ENCODE results near the gene ZSCAN22.
A peak's percentile ranks its signal among the peaks of the same experiment; 100 is the strongest.
"Not testable (repeated sequence)": the region's sequence is repeated elsewhere in the genome, so short reads cannot be mapped to it uniquely, and the experiment has no call there.

Gene ZSCAN22

DNA sequence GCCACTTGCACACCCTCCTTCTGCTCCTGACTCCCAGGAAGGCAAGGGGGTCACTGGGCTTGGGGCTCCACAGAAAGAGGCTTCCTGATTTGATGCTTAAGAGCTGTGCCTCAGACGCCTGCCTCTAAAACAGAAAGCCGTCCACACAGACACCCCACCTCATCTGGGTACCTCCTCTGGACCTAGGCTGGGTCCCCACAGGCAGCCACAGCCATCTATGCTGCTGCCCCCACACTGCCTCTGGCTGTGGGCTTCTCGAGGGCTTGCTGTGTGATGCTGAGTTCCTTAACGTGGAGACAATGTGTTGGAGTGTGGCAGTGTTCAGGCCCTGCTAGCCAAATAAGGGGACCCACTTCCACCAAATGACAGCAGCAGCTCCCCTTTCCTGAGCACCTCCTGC lies 8.5 kb upstream of the ZSCAN22 start:
- no peak for DNase-seq

DNA sequence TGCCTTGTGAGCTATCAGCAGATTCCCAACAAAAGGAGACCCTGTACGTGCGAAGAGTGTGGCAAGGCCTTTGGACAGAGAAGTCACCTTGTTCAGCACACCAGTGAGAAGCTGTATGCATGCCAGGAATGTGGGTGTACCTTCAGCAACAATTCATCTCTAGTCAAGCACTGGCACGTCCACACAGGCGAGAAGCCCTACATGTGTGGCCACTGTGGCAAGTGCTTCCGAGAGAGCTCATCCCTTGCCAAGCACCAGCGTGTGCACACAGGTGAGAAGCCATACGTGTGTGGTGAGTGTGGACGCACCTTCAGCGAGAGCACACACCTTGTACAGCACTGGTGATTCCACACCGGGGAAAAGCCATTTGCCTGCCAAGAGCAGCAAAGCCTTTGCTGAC lies 7.6 kb upstream of the ZSCAN22 start:
- DNase-seq: no peak

DNA sequence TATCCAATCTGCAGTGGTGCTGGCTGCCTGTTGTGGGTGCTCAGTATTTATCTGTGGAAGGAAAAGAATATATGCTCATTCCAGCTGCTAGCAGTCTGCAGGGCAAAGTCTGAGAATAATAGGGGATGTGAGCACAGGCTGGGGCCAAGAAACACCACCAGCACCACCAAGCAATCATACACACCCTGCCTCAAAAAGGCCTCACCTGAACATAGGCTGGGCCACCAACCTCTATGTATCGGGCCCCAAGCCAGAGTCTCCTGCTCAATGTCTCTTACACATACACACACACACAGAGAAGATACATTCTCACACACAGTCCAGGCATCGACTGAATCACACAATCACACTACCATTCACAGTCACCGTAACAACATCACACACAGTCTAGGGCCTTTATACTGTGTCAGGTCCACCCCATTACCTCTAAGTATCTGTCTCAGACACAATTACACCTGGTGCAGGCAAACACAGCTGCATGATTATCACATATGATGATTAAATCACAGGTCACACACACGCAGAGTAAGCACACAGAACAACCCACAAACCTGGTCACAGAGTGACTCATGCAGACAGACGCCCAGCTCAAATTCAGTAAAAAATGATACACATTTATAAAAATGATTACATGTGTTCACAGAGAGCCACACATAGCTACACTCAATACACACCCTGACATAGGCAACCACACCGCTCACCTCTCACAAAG lies 1.3 kb upstream of the ZSCAN22 start:
- DNase-seq: peak; percentile 22

DNA sequence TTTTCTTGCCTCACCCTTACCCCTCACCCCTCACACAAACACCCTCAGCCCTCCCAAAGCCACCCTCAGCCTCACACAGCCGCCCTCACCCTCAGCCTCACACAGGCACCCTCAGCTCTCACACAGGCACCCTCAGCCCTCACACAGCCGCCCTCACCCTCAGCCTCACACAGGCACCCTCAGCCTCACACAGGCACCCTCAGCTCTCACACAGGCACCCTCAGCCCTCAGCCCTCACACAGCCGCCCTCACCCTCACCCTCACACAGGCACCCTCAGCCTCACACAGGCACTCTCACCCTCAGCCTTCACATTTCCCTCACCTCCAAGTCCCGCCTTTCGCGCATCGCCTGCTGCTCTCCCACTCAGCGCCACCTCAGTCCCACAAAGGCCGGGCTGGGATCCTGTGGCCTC lies 287 bp upstream of the ZSCAN22 start:
- no peak for DNase-seq

DNA sequence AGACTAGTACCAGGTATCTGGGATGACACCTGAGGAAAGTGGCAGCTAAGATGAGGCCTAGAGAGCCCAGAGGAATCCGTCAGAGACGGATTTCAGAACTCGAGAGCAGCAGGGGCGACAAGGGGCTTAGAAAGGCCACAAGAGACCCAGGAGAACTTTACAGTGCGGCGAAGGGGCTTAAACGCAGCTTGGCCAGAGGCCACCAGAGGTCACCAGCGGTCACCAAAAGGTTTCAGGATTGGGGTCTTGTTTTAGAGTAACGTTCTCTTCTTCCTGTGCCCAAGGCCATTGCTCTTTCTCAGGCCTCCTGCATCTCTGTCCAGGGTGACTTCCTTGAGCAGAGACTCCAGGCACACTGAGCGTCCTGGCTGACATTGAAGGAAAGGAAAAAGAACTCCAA lies 2.2 kb downstream of the ZSCAN22 start:
- no peak for DNase-seq

DNA sequence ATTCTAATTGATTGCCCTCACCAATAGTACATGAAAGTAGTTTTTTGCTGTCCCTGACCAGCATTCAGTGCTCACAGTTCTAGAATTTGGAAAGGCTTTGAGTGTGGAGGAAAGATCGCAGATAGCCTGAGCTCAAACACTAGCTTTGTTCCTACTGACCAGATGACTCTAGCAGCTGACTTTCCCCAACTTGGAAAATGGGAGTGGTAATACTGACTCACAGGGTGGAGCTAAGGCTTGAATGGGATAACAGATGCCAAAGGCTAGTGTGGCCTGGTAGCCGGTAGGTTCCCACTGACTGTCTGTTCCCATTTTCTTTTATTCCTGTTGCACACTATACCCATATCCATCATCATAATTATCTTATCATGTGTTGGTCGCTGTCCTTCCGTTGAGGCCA lies 3.7 kb downstream of the ZSCAN22 start:
- DNase-seq: no peak

DNA sequence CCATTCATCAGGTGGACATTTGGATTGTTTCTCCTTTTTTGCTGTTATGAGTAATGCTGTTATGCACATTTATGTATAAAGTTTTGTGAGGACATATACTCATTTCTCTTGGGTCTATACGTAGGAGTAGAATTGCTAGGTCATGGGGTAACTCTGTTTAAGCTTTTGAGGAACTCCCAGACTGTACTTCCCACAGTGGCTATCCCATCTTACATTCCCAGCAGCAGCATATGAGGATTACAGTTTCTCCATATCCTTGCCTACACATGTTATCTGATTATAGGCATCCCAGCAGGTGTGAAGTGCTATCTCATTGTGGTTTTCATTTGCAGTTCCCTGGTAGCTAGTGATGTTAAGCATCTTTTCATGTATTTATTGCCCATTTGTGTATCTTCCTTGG lies 5.9 kb downstream of the ZSCAN22 start:
- DNase-seq: no peak

DNA sequence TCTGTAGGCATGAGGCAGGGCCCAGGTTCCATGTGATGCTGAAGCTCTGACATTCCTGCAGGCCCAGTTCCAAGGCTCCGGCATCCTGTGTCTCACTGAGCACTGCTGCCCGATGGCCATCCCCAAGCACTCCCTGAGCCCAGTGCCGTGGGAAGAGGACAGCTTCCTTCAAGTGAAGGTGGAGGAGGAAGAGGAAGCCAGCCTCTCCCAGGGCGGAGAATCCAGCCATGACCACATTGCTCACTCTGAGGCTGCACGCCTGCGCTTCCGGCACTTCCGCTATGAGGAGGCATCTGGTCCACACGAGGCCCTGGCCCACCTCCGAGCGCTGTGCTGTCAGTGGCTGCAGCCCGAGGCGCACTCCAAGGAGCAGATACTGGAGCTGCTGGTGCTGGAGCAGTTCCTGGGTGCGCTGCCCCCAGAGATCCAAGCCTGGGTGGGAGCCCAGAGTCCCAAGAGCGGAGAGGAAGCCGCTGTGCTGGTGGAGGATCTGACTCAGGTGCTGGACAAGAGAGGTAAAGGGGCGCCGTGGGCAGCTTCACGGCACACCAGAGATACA lies 8.0 kb downstream of the ZSCAN22 start:
- DNase-seq: no peak

DNA sequence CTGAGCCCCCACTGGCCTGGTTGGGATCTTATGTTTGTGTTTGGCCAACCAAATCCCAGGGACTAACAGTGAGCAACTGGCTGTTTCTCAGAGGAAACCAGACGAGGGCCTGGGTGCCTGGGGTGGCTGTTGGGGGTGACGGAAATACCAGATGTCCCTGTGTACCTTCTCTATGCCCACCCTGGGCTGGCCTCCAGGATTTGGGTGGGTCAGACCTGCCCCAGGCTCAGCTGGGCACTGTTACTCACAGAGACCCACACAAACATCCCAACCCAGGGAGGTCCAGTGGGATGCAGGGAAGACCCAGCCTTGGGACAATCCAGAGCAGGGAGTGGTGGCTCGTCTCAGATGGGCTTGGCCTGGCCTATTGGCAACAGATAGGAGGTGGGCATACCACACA lies 8.8 kb downstream of the ZSCAN22 start:
- DNase-seq: no peak

DNA sequence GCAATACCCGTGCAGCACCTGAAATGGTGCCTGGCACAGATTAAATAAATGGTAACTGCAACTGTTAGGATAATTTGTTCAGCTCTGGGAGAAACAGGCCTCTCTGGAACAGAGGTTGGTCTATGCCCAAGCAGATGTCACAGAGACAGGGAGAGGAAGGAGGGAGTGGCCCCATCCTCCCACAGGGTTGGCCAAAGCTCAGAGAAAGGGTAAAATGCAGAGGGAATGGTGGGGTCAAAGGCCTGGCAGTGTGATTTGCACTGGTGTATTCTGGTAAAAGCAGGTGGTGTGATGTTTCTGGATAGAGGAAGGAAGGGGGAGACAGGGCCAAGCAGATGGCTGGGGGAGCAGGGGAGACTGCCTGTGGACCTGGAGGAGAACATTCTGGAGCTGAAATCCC lies 9.4 kb downstream of the ZSCAN22 start:
- no peak for DNase-seq

DNA sequence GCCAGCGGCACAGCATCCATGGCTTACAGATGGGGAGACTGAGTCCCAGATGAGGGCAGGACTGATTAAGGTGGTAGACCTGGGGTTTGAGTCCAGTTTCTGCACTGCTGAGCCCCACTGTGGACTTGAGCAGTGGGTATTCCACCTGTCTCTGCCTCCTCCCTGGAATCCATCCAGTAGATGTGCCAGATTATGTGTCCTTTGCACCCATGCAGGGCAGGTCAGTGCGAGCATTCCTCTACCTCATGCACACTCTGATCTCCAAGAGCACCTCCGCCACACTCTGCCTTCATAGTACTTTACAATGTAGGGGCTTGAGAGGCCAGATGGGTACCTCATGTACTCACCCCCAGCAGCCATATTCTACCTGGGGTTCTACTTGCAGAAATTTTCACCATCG lies 10.0 kb downstream of the ZSCAN22 start:
- DNase-seq: no peak

DNA sequence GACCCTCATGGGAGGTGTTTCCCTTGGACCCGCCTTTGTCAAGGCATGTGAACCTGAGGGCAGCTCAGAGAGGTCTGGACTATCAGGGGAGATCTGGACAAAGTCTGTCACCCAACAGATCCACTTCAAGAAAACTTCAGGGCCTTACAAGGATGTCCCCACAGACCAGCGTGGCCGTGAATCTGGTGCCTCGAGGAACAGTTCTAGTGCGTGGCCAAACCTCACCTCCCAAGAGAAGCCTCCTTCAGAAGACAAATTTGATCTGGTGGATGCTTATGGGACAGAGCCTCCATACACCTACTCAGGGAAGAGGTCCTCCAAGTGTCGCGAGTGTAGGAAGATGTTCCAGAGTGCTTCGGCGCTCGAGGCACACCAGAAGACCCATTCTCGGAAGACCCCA lies 11.5 kb downstream of the ZSCAN22 start:
- DNase-seq: no peak

DNA sequence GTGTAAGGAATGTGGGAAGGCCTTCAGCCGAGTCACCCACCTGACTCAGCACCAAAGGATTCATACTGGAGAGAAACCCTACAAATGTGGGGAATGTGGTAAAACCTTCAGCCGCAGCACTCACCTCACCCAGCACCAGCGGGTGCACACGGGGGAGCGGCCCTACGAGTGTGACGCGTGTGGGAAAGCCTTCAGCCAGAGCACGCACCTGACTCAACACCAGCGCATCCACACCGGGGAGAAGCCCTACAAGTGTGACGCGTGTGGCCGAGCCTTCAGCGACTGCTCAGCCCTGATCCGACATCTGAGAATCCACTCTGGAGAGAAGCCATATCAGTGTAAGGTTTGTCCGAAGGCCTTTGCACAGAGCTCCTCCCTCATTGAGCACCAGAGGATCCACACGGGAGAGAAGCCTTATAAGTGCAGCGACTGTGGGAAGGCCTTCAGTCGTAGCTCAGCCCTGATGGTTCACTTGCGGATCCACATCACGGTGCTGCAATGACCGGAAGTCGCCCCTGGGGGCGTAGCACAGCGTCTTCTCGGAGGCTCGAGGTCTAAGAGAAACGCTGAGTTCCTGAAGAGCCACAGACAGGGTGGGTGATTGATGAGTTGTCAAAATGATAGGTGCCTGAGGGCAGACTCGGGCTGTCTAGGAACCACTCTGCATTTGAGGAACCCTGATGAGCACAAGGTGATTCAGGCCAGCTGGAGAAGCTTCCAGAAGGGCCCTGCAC lies 12.2 kb downstream of the ZSCAN22 start:
- no peak for DNase-seq

DNA sequence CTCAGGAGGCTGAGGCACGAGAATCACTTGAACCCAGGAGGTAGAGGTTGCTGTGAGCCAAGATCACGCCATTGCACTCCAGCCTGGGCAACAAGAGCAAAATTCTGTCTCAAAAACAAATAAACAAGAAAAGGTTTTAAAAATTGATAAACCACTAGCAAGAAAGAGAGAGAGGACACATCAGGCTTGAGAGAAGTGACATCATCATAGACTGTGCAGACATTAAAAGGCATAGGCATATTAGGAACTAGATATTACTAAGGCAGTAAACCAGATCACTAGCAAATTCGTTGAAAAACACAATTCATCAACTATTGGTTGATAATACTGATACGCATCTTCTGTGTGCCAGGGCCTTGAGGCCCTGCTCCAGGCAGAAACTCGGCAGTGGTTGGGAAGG lies 18.8 kb downstream of the ZSCAN22 start:
- no peak for DNase-seq

DNA sequence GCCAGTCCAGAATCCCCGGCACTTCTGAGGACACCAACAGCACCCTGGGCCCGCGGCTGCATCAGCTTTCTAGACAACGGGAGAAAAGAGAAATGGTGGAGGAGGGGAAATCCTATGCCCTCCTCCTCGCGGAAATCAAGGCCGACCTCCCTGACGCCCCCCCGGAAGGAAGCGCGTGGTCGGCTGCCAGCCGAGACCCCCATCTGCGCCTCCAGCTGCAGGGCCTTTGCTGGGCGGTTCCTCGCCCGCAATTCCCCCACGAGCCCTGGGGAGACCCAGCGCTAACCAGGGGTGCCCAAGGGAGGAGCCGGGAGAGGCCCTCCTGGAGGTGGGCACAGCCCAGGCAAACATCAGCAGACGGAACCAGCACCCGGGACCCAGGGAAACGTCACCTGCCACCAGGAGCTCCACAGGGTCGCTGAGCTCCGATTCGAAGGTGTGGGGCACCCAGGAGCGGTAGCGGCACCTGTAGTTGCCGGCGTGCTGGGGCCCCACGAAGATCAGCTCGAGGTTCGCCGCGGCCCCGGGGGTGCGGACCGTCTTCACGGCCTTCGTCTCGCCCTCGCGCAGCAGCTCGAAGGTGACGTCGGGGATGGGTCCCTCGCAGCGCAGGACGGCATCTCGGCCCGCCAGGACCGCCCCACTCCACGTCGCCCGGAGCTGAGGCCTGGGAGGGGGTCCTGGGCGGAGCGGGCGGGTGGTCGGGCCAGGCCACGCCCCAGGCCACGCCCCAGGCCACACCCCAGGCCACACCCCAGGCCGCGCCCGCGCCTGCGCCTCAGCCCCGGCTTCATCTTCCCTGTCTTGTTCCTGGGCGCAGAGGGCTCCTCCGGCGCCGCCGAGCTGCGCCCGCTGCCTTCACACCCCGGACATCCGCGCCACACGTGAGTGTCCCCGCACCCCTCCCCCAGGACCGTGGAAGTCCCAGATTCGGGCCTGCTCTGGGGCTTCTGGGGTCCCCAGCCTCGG lies 20.5 kb downstream of the ZSCAN22 start:
- peak; percentile 43 for DNase-seq

DNA sequence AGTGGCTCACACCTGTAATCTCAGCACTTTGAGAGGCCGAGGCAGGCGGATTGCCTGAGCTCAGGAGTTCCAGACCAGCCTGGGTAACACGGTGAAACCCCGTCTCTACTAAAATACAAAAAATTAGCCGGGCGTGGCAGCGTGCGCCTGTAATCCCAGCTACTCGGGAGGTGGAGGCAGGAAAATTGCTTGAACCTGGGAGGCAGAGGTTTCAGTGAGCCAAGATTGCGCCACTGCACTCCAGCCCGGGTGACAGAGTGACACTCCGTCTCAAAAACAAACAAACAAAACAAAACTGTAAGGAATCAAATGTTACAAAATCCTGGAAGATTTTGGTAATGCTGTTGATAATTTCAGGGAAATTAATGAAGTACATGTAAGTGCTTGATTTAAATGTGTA lies 21.3 kb downstream of the ZSCAN22 start:
- DNase-seq: not testable (repeated sequence)

DNA sequence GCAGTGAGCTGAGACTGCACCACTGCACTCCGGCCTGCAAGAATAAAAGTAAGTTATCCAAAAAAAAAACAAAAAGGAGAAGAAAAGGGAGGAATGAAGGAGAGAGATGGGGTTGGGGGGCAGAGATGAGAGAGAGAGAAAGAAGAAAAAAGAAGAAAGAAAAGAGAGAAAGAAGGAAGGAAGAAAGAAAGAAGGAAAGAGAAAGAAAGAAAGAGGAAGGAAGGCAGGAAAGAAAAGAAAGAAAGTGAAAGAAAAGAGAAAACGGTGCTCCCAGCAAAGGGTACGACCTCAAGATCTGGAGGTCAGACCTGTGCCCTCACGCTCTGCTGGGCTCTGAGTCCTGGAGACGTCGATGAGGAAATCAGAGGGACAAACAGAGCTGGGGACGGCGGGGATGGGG lies 22.8 kb downstream of the ZSCAN22 start:
- DNase-seq: no peak

DNA sequence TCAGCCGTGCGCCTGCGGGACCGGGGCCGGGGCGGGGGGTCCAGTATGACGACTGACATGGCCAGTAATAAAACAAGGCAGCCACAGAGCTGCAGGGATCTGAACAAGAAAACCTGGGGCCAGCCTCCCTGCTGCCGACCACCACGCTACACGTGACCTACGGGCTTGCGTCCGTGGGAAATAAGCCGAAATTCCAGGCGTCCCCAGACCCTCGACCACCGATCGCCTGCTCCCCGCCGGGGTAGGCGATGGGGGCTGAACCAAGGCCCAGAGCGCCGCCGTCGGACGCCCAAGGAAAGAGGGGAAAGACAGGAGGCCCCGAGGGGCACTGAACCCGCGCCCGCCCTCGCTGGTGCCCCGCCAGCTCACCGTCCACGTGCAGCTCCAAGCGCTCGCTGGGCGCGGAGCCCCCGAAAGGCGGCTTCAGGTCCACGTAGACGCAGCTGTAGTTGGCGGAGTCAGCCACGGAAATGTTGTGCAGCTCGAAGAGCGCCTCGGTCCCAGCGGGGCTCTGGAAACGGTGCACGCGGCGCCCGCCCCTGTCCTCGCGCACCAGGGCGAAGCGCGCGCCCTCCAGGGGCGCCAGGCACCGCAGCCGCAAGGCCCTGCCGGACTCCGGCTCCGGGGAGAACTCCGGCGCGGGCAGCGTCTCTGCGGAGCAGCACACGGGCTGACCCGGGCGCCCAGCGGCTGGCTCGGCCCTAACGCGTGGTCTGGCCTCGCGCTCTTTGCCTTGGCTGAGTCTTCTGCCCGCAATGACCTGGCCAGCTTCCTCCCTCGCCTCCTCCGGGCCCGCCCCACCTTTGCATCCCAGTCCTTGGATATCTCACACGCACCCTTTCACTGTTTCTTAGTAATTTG lies 23.4 kb downstream of the ZSCAN22 start:
- no peak for DNase-seq

DNA sequence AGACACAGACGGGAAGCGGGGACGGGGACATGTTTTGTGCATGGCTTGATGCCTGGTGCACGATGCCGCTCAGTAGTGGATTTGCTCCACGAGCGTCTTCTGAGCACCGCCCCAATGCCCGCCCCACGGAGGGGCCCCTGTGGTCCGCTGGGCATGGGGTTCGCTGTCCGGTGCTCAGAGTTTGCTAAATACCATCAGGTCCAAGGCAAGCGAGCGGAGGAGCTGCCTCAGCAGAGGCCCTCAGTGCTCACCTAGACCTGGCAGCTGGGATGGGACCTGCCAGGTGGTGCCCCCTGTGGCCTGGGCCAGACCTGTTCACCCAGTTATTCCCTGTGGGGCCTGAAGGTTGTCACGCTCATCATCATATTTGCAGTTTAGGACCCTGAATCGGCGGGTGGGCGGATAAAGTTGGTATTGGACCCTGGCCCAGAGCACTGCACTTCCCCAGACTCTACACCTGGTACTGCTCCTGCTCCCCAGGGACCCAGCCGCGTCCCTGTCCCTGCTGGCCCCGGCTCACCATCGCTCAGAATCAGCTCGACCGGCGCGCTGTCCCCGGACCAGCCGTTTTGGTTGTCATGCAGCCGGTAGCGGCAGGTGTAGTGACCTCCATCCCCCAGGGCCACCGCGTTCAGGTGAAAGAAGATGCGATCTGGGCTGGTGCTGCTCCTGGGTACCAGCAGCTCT lies 24.2 kb downstream of the ZSCAN22 start:
- no peak for DNase-seq

DNA sequence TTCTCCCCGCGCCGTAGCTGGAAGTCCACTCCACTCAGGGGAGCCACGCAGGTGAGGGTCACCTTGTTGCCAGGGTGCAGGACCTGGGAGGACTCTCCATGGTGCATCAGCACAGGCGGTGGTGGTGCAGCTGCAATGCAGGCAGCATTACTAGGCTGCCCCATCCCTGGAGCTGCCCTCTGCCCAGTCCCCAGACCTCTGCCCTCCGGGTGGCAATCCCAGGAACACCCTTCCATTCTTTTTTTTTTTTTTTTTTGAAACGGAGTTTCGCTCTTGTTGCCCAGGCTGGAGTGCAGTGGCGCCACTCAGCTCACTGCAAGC lies 24.7 kb downstream of the ZSCAN22 start:
- no peak for DNase-seq

DNA sequence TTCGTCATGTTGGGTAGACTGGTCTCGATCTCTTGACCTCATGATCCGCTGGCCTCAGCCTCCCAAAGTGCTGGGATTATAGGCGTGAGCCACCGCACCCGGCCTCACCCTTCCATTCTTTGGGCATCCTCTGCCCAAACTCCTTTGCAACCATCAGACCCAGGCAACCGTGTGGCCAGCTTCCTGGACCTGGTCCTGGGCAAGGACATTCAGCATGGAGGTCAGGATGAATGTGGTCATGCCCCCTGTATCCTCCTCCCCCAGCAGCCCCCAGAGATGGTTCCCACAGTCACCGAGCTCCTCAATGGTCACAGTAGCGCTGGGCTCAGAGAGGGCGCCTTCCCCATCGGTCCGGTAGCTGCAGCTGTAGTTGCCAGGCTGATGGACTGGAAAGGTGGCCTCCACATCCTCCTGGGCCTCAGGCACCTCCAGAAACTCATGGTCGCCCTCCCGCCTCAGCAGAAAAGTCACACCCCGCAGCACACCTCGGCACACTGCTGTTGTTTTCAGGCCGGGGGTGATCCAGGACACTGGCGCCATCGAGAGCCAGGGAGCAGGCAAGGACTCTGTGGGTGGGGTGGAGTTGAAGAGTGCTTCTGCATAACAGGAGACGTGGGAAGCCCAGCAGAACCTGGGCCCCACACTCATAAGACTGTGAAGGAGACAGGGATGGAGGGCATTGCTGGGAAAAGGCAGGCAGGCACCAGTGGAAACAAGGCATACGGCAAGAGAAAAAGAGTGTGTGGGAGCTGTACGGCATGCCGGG lies 25.4 kb downstream of the ZSCAN22 start:
- no peak for DNase-seq

Data from NCI-H774 (cell line).